ENCODE measurements around the gene C12orf60. TPM values are rescaled to one million over a fixed set of nuclear protein-coding genes. Genes with fewer than 3 reads are reported as not detected.

C12orf60 gene
- total RNA-seq, 1 experiment from 2014 or later = 1.9 TPM

GRCh38 chr12:14826491-14826890 lies 23.0 kb downstream of the C12orf60 start:
- no peaks in the 10 kb centered on the region for H4K20me1 ChIP-seq (ENCODE audit: control insufficient read depth, insufficient read depth, insufficient read length)
- no peak overlapping the region for H3K4me2 ChIP-seq (ENCODE audit: insufficient read depth, insufficient read length, low read length)
- H3K27me3 ChIP-seq (ENCODE audit: insufficient read depth, low read length) = no peaks in the 10 kb centered on the region
- no peaks in the 10 kb centered on the region; the same call in 1 of the 2 replicates for H3K79me2 ChIP-seq (ENCODE audit: insufficient read depth, low read length)
- H3K23ac ChIP-seq (ENCODE audit: insufficient read length, low read depth, low read length) = no peak overlapping the region
- Mint-ChIP-seq H3K27me3 (ENCODE audit: low read depth) (no peaks in the 10 kb centered on the region), H3K27ac (no peak overlapping the region), H3K4me3 (no peak overlapping the region), H3K36me3 (ENCODE audit: insufficient read depth in 1 of 3, low read depth in 3 of 3) (no peaks in the 10 kb centered on the region), H3K9me3 (no peaks in the 10 kb centered on the region), H3K4me1 (peaks cover 3 to 8% of the 10 kb centered on the region in 2 experiments)
- no peak overlapping the region for H3K56ac ChIP-seq (ENCODE audit: insufficient read length, low read depth, low read length)
- H2AK5ac ChIP-seq (ENCODE audit: insufficient read length, low read length) = no peak overlapping the region
- no peak for DNase-seq
- H3K79me1 ChIP-seq (ENCODE audit: insufficient read depth, low read depth, low read length, poor library complexity, severe bottlenecking) = no peaks in the 10 kb centered on the region
- H2BK120ac ChIP-seq (ENCODE audit: low read depth, low read length, poor library complexity, severe bottlenecking) = no peak overlapping the region
- H3K18ac ChIP-seq (ENCODE audit: insufficient read length, low read depth, low read length) = no peak overlapping the region
- WGBS (ENCODE audit: extremely low coverage, insufficient read length, low lambda C conversion rate) = 100% methylated on average over 3 of the region's 5 CpGs
- H2BK12ac ChIP-seq (ENCODE audit: insufficient read length, low read depth, low read length) = no peak overlapping the region
- H3K4me1 ChIP-seq (ENCODE audit: insufficient read depth, low read length) = peaks cover 2% of the 10 kb centered on the region; the same call in 1 of the 2 replicates
- no peak overlapping the region for H3K27ac ChIP-seq (ENCODE audit: insufficient read length, low read depth, low read length)
- H3K14ac ChIP-seq (ENCODE audit: insufficient read depth, low read length) = no peak overlapping the region
- no peak overlapping the region for H2AFZ ChIP-seq (ENCODE audit: low read length)
- no peak for TF ChIP-seq CTCF (conservative IDR thresholded peaks at IDR 0.05)
- H3K4ac ChIP-seq (ENCODE audit: low read depth, low read length) = no peak overlapping the region
- no peak overlapping the region for H4K5ac ChIP-seq (ENCODE audit: insufficient read length, low read depth, low read length)
- no peak overlapping the region for H2BK15ac ChIP-seq (ENCODE audit: low read depth, low read length)
- no peak overlapping the region for H3K9ac ChIP-seq (ENCODE audit: extremely low read depth, insufficient read length, low read length)
- H3K23me2 ChIP-seq (ENCODE audit: insufficient read length, low read depth, low read length, poor library complexity, severe bottlenecking) = no peaks in the 10 kb centered on the region
- H3T11ph ChIP-seq (ENCODE audit: low read length) = no peak overlapping the region
- H2BK20ac ChIP-seq (ENCODE audit: low read depth, low read length, poor library complexity, severe bottlenecking) = no peak overlapping the region
- no peak overlapping the region for H2BK5ac ChIP-seq (ENCODE audit: insufficient read length, low read length)
- no peak overlapping the region for H4K91ac ChIP-seq (ENCODE audit: insufficient read length, low read depth, low read length)
- H4K8ac ChIP-seq (replicated peaks; ENCODE audit: insufficient read length, low read depth, low read length) = no peak overlapping the region
- no peaks in the 10 kb centered on the region for H3K9me3 ChIP-seq (ENCODE audit: control insufficient read depth, low read depth, low read length)
